ENCODE measurements around the gene PPIF.

DNA sequence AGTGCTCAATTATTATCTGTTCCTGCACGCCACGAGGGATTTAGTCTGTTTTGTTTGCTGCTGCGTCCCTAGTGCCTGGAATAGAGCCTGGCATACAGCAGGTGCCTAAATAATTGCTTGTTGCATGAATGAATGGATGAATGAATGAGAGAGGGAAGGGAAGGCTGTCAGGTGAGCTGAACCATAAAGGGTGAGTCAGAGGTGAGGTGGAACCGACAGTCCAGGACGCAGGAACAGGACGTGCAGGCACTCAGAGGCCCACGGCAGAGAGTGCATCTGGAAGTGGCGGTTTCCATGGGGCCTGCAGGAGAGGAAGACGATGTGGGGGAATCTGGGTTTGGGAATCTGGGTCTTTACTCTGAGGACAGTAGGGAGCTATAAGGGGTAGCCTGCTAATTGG lies 17.7 kb upstream of the PPIF start:
- TF ChIP-seq POLR2A (IDR thresholded peaks at IDR 0.05; ENCODE audit: low read depth, low read length), result no peak
- TF ChIP-seq, protein P1, sequence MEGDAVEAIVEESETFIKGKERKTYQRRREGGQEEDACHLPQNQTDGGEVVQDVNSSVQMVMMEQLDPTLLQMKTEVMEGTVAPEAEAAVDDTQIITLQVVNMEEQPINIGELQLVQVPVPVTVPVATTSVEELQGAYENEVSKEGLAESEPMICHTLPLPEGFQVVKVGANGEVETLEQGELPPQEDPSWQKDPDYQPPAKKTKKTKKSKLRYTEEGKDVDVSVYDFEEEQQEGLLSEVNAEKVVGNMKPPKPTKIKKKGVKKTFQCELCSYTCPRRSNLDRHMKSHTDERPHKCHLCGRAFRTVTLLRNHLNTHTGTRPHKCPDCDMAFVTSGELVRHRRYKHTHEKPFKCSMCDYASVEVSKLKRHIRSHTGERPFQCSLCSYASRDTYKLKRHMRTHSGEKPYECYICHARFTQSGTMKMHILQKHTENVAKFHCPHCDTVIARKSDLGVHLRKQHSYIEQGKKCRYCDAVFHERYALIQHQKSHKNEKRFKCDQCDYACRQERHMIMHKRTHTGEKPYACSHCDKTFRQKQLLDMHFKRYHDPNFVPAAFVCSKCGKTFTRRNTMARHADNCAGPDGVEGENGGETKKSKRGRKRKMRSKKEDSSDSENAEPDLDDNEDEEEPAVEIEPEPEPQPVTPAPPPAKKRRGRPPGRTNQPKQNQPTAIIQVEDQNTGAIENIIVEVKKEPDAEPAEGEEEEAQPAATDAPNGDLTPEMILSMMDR (IDR thresholded peaks at IDR 0.05; ENCODE audit: extremely low read depth in 1 of 2, insufficient read depth in 1 of 2, low read depth in 1 of 2, low read length in 2 of 2), result no peak
- no peak for TF ChIP-seq POLR2AphosphoS5 (IDR thresholded peaks at IDR 0.05; ENCODE audit: insufficient read depth, low read depth, low read length)
